Neural crest cell (in vitro differentiated cells): ENCODE data around the gene CLDN5. TPM values are rescaled to one million over a fixed set of nuclear protein-coding genes. Genes with fewer than 3 reads are reported as not detected.

Source experiments
- DNase-seq: peaks from one replicate; pipeline ENCODE4 v3.0.0; 2021; ENCODE audit warnings: low read depth, mixed read lengths, low spot score
- H3K27ac Mint-ChIP-seq: one replicate; pipeline ENCODE4 v1.8.0; 2021; ENCODE audit warnings: mild to moderate bottlenecking, mixed read lengths; ENCODE audit not compliant: unreplicated experiment
- H3K27me3 Mint-ChIP-seq: 2 replicates; pipeline ENCODE4 v1.8.0; 2021; ENCODE audit warnings: low read depth, mild to moderate bottlenecking, mixed read lengths
- H3K36me3 Mint-ChIP-seq: 2 replicates; pipeline ENCODE4 v1.8.0; 2021; ENCODE audit warnings: low read depth, mild to moderate bottlenecking, mixed read lengths
- H3K4me1 Mint-ChIP-seq: 2 replicates; pipeline ENCODE4 v1.8.0; 2021; ENCODE audit warnings: mixed read lengths
- H3K4me3 Mint-ChIP-seq: one replicate; pipeline ENCODE4 v1.8.0; 2021; ENCODE audit warnings: mild to moderate bottlenecking, mixed read lengths
- H3K9me3 Mint-ChIP-seq: 2 replicates; pipeline ENCODE4 v1.8.0; 2021; ENCODE audit warnings: mixed read lengths
- CTCF ChIP-seq: fragments of 200-600 bp; sonication (generic); conservative IDR thresholded peaks from 2 replicates; pipeline ENCODE4 v1.5.0; 2021; ENCODE audit warnings: antibody characterized with exemption, mild to moderate bottlenecking
- total RNA-seq: library from RNA; stranded (reverse); gene quantifications from 2 replicates; pipeline ENCODE4 v1.2.1, GENCODE V29; 2021

CLDN5 gene
- total RNA-seq, 1 donor from 2014 or later, result 1.3 TPM

DNA sequence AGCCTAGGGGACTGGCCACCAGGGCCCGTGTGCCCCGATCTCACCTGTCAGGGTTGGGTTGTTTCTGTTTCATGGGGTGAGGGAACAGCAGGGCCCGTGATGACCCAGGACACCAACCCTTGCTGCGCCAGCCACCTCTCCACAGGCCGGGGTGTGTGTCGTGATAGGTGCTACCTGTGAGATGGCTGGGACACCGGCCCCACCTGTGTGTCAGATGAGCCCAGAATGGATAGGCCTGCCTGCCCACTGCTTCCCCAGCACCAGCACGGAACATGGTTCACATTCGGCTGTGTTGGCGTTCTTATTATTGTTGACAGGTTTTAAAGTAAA is 7.1 kb downstream of the CLDN5 start:
- no peak for TF ChIP-seq CTCF
- Mint-ChIP-seq H3K36me3 (peaks cover 28% of the 10 kb centered on the region), H3K4me1 (peaks cover 10% of the 10 kb centered on the region), H3K4me3 (no peak overlapping the region), H3K9me3 (no peaks in the 10 kb centered on the region), H3K27ac (no peak overlapping the region), H3K27me3 (peaks cover 14% of the 10 kb centered on the region)
- DNase-seq, result no peak

GRCh38 chr22:19516378-19517170 is 7.6 kb downstream of the CLDN5 start:
- Mint-ChIP-seq H3K9me3 (no peaks in the 10 kb centered on the region), H3K27me3 (peaks cover 9% of the 10 kb centered on the region), H3K36me3 (peaks cover 30% of the 10 kb centered on the region), H3K27ac (no peak overlapping the region), H3K4me3 (no peak overlapping the region), H3K4me1 (peaks cover 10% of the 10 kb centered on the region)
- no peak for TF ChIP-seq CTCF
- DNase-seq, result no peak

GRCh38 chr22:19515654-19516377 is 8.4 kb downstream of the CLDN5 start:
- Mint-ChIP-seq H3K36me3 (peaks cover 33% of the 10 kb centered on the region), H3K27ac (peak overlapping the region; percentile 54), H3K27me3 (peaks cover 9% of the 10 kb centered on the region), H3K9me3 (no peaks in the 10 kb centered on the region), H3K4me1 (peaks cover 10% of the 10 kb centered on the region), H3K4me3 (no peak overlapping the region)
- TF ChIP-seq CTCF, result no peak
- DNase-seq, result no peak

- Mint-ChIP-seq H3K9me3 (no peaks in the 10 kb centered on the region), H3K4me3 (no peak overlapping the region), H3K27ac (peak overlapping the region; percentile 54), H3K36me3 (peaks cover 34% of the 10 kb centered on the region), H3K27me3 (peaks cover 9% of the 10 kb centered on the region), H3K4me1 (peaks cover 10% of the 10 kb centered on the region)
- TF ChIP-seq CTCF, result no peak
- DNase-seq, result no peak
Measured at GRCh38 chr22:19514831-19515565, 9.2 kb downstream of the CLDN5 start.

DNA sequence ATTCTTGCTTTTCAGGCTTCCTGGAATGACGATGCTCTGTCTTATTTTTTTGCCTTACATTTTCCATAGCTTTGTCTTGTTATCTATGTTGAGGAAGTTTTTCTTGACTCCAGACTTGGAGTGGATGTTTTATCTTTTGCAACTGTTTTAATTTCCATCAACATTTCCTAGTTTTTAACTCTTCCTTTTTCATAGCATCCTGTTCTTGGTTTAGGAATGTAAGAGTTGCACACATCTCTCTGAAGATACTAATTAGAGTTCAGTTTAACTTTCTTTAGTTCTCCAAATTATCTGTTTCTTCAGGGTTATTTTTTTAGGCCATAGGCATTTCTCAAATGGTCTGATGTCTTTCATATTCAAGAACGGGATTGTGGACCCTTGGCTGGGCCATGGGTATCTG is 10.4 kb downstream of the CLDN5 start:
- DNase-seq, result no peak
- H3K27ac Mint-ChIP-seq, result no peak overlapping the region
- H3K4me1 Mint-ChIP-seq, result peaks cover 10% of the 10 kb centered on the region
- peaks cover 9% of the 10 kb centered on the region for H3K27me3 Mint-ChIP-seq
- peaks cover 34% of the 10 kb centered on the region for H3K36me3 Mint-ChIP-seq
- TF ChIP-seq CTCF, result no peak
- no peaks in the 10 kb centered on the region for H3K9me3 Mint-ChIP-seq
- no peak overlapping the region for H3K4me3 Mint-ChIP-seq
